Lower leg skin (tissue), 3 donors: ENCODE results near the gene AOPEP.

Experiments used
- POLR2A ChIP-seq, 2 donors: fragments of 450-650 bp; IDR thresholded peaks; one replicate each; pipeline ENCODE4 v1.6.1; 2016 to 2017; ENCODE audit warnings: antibody characterized with exemption in 2 of 2, mild to moderate bottlenecking in 1 of 2, moderate library complexity in 1 of 2
- TF ChIP-seq, protein P1 (sequence below), 3 donors: fragments of 450-650 bp; IDR thresholded peaks; one replicate each; pipeline ENCODE4 v1.5.1; 2016; ENCODE audit warnings: antibody characterized with exemption in 3 of 3, mild to moderate bottlenecking in 3 of 3, moderate library complexity in 2 of 3

DNA sequence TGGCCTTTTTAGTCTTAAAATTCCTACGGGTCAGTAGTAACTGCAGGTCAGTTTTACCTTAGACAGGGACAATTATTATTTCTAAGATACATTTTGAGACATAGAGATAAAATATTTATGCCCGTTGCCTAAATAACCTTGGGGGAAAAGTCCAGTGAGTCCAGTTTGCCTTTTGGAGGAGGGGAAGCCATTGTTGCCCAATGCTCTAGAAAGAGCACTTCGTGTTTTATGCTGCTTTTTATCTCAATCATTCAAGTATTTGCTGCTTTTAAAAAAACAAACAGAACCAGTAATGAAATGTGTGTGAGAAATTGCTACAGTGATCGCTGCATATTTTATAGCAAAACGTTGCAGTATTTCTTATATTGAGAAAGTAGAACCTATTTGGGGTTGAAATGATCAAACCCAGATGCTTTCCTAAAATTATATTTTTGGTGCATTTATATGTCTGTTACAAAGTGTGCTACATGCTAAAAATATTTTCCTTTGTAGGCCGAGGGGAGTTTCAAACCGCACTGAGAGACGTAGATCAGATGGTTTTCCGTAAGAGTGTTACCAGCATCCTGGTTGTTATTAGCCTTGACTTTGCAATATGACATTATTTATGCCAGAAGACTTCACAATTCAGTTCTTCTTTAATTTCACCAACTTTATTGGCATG is 266.8 kb downstream of the AOPEP start:
- TF ChIP-seq, protein P1, sequence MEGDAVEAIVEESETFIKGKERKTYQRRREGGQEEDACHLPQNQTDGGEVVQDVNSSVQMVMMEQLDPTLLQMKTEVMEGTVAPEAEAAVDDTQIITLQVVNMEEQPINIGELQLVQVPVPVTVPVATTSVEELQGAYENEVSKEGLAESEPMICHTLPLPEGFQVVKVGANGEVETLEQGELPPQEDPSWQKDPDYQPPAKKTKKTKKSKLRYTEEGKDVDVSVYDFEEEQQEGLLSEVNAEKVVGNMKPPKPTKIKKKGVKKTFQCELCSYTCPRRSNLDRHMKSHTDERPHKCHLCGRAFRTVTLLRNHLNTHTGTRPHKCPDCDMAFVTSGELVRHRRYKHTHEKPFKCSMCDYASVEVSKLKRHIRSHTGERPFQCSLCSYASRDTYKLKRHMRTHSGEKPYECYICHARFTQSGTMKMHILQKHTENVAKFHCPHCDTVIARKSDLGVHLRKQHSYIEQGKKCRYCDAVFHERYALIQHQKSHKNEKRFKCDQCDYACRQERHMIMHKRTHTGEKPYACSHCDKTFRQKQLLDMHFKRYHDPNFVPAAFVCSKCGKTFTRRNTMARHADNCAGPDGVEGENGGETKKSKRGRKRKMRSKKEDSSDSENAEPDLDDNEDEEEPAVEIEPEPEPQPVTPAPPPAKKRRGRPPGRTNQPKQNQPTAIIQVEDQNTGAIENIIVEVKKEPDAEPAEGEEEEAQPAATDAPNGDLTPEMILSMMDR (IDR thresholded peaks at IDR 0.05) = no peak
- no peak for TF ChIP-seq POLR2A (IDR thresholded peaks at IDR 0.05)
